Measurements from ENCODE around the gene PPP2R2C.

GRCh38 chr4:6362243-6362885 is 110.0 kb downstream of the PPP2R2C start:
- no peak for TF ChIP-seq CTCF (tag by site-specific recombination; IDR thresholded peaks at IDR 0.05)
- TF ChIP-seq, protein P1, sequence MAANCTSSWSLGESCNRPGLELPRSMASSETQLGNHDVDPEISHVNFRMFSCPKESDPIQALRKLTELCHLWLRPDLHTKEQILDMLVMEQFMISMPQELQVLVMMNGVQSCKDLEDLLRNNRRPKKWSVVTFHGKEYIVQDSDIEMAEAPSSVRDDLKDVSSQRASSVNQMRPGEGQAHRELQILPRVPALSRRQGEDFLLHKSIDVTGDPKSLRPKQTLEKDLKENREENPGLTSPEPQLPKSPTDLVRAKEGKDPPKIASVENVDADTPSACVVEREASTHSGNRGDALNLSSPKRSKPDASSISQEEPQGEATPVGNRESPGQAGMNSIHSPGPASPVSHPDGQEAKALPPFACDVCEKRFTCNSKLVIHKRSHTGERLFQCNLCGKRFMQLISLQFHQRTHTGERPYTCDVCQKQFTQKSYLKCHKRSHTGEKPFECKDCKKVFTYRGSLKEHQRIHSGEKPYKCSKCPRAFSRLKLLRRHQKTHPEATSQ (tag by site-specific recombination; IDR thresholded peaks at IDR 0.05): no peak
- TF ChIP-seq ZEB2 (tag by site-specific recombination; IDR thresholded peaks at IDR 0.05): no peak
- no peak for TF ChIP-seq SALL2 (tag by site-specific recombination; IDR thresholded peaks at IDR 0.05; ENCODE audit: borderline replicate concordance)
- no peak for TF ChIP-seq ZNF777 (tag by site-specific recombination; IDR thresholded peaks at IDR 0.05; ENCODE audit: borderline replicate concordance)
- no peak for TF ChIP-seq MYNN (tag by site-specific recombination; IDR thresholded peaks at IDR 0.05; ENCODE audit: borderline replicate concordance)
- no peak for TF ChIP-seq PATZ1 (tag by site-specific recombination; IDR thresholded peaks at IDR 0.05)
- TF ChIP-seq TRIM28 (IDR thresholded peaks at IDR 0.05; ENCODE audit: borderline replicate concordance, low read length): no peak
- no peak for TF ChIP-seq ZNF10 (tag by site-specific recombination; IDR thresholded peaks at IDR 0.05)
- TF ChIP-seq ZBTB7A (tag by site-specific recombination; IDR thresholded peaks at IDR 0.05; ENCODE audit: low read depth): no peak
- TF ChIP-seq HOXD13 (CRISPR knock-in tag; IDR thresholded peaks at IDR 0.05; ENCODE audit: borderline replicate concordance): no peak
- TF ChIP-seq ZNF530 (tag by site-specific recombination; IDR thresholded peaks at IDR 0.05; ENCODE audit: low read depth): no peak
- no peak for TF ChIP-seq ZNF585B (tag by site-specific recombination; IDR thresholded peaks at IDR 0.05)
